K562 (cell line): ENCODE data around the gene TYW5. TPM values are rescaled to one million over a fixed set of nuclear protein-coding genes. Genes with fewer than 3 reads are reported as not detected.

ENCODE experiments used
- FOXK1 ChIP-seq: sonication (generic); formaldehyde crosslinking; IDR thresholded peaks from 2 replicates; pipeline ENCODE4 v1.8.0; 2022; ENCODE audit warnings: missing genetic modification reagents, mild to moderate bottlenecking, borderline replicate concordance
- KLF10 ChIP-seq: fragments of 250-450 bp; sonication (Bioruptor Pico); IDR thresholded peaks from 2 replicates; pipeline ENCODE4 v1.6.1; 2021; ENCODE audit warnings: matching md5 sums
- MCM5 ChIP-seq: fragments of 450-650 bp; IDR thresholded peaks from 2 replicates; pipeline ENCODE4 v1.6.1; 2016; ENCODE audit warnings: low read depth
- MYC ChIP-seq, 2 experiments: fragments of 250-450 bp in 1 of 2; sonication (Bioruptor Pico) in 1 of 2; IDR thresholded peaks; 2 replicates each; pipeline versions ENCODE4 v1.5.1 to v1.6.1; 2012 to 2021; ENCODE audit warnings: low read depth in 2 of 2, borderline replicate concordance in 1 of 2, improper control_type of control experiment in 1 of 2, low read length in 1 of 2, mild to moderate bottlenecking in 1 of 2, moderate library complexity in 1 of 2
- NCOR1 ChIP-seq: fragments of 450-650 bp; IDR thresholded peaks from 2 replicates; pipeline ENCODE4 v1.6.1; 2016; ENCODE audit warnings: mild to moderate bottlenecking, moderate library complexity
- NKRF ChIP-seq: fragments of 450-650 bp; IDR thresholded peaks from 2 replicates; pipeline ENCODE4 v1.6.1; 2016; ENCODE audit warnings: borderline replicate concordance
- NR2C1 ChIP-seq, 2 experiments: fragments of 450-650 bp; IDR thresholded peaks; 2 replicates each; pipeline ENCODE4 v1.6.1; 2017; ENCODE audit warnings: mild to moderate bottlenecking in 2 of 2, antibody characterized with exemption in 1 of 2, inconsistent platforms in 1 of 2, missing compliant biosample characterization in 1 of 2, missing genetic modification characterization in 1 of 2
- RREB1 ChIP-seq: fragments of 250-450 bp; sonication (Bioruptor Pico); IDR thresholded peaks from 2 replicates; pipeline ENCODE4 v1.4.0; 2020
- STAT5B ChIP-seq: fragments of 250-450 bp; sonication (Bioruptor Pico); IDR thresholded peaks from 2 replicates; pipeline ENCODE4 v1.8.0; 2021; ENCODE audit warnings: mild to moderate bottlenecking, inconsistent platforms
- TAF9B ChIP-seq: fragments of 450-650 bp; IDR thresholded peaks from 2 replicates; pipeline ENCODE4 v1.6.1; 2018; ENCODE audit warnings: mild to moderate bottlenecking; ENCODE audit not compliant: partially characterized antibody
- YY1 ChIP-seq, 3 experiments: IDR thresholded peaks; 2 replicates each; pipeline ENCODE4 v1.6.1; 2011; ENCODE audit warnings: low read length in 2 of 3, mild to moderate bottlenecking in 2 of 3, moderate library complexity in 2 of 3, borderline replicate concordance in 1 of 3, control low read depth in 1 of 3, low read depth in 1 of 3; ENCODE audit not compliant: insufficient read depth in 3 of 3, insufficient replicate concordance in 2 of 3, control insufficient read depth in 1 of 3, insufficient read length in 1 of 3; ENCODE audit errors: extremely low read depth in 1 of 3
- ZBTB11 ChIP-seq, 3 experiments: fragments of 200-800 bp in 1 of 3; fragments of 250-450 bp in 1 of 3; fragments of 450-650 bp in 1 of 3; sonication (Bioruptor Pico) in 1 of 3; sonication (Bioruptor generic) in 1 of 3; formaldehyde crosslinking in 1 of 3; IDR thresholded peaks; 2 replicates each; pipeline versions ENCODE4 v1.6.1 to v1.8.0; 2016 to 2022; ENCODE audit warnings: mild to moderate bottlenecking in 2 of 3, missing genetic modification characterization in 2 of 3, missing compliant biosample characterization in 1 of 3, moderate library complexity in 1 of 3
- ZNF263 ChIP-seq: sonication (generic); formaldehyde crosslinking; IDR thresholded peaks from 2 replicates; pipeline ENCODE4 v1.8.0; 2022; ENCODE audit warnings: mild to moderate bottlenecking, missing genetic modification reagents, borderline replicate concordance
- polyA plus RNA-seq, 8 experiments: library from polyadenylated mRNA; depleted of rRNA in 4 of 8; stranded (reverse) in 5 of 8; unstranded in 3 of 8; fragments of >200 nt; fragmentation: Nextera tagmentation in 2 of 8; fragmentation: Illumina TruSeq in 1 of 8; extraction: Ambion mirVana in 2 of 8; extraction: Trizol in 1 of 8; gene quantifications; 2 replicates each; pipeline versions ENCODE4 v1.2.1 to v1.2.3, GENCODE V29; 2011 to 2014; ENCODE audit warnings: inconsistent platforms in 1 of 8, missing spikeins in 1 of 8
- total RNA-seq, 7 experiments: library from RNA; depleted of rRNA in 6 of 7; stranded (reverse); fragments of >200 nt in 6 of 7; fragmentation: Illumina TruSeq in 2 of 7; extraction: Trizol in 2 of 7; gene quantifications; 2 replicates each; pipeline versions ENCODE4 v1.2.1 to v1.2.3, GENCODE V29; 2011 to 2021; ENCODE audit warnings: low replicate concordance in 1 of 7

Gene TYW5
- total and polyA plus RNA-seq, 9 of the 15 experiments (the other 6 are each of a cell fraction or from before 2014, with no cell fraction given), result 3.6 to 7.7 (median 4.6) TPM

- 0 out of 2 replicates have a peak, but pooled peaks have one; percentile 63 for TF ChIP-seq RREB1 (CRISPR knock-in tag)
- 0 out of 2 replicates have a peak, but pooled peaks have one; percentile 28 for TF ChIP-seq NKRF
- TF ChIP-seq ZBTB11 (CRISPR knock-in tag; IDR thresholded peaks at IDR 0.05), result peak; percentile 98 to 99 (median 99)
- no peak for TF ChIP-seq MCM5
- no peak for TF ChIP-seq NCOR1
- peak; percentile 100 for TF ChIP-seq NR2C1 (IDR thresholded peaks at IDR 0.05)
- TF ChIP-seq NR2C1 (tag; IDR thresholded peaks at IDR 0.05), result peak; percentile 100
- TF ChIP-seq YY1 (IDR thresholded peaks at IDR 0.05; ENCODE audit: borderline replicate concordance in 1 of 3, control insufficient read depth in 1 of 3, extremely low read depth in 1 of 3, insufficient read depth in 3 of 3, insufficient read length in 1 of 3, insufficient replicate concordance in 2 of 3, low read depth in 1 of 3, low read length in 2 of 3), result peak; percentile 57 to 91 (median 88)
- TF ChIP-seq MYC (IDR thresholded peaks at IDR 0.05; ENCODE audit: low read depth, low read length), result 0 out of 2 replicates have a peak, but pooled peaks have one; percentile 42
- TF ChIP-seq MYC (CRISPR knock-in tag; IDR thresholded peaks at IDR 0.05; ENCODE audit: borderline replicate concordance, low read depth), result peak; percentile 87; the same call in 1 of the 2 replicates
- 0 out of 2 replicates have a peak, but pooled peaks have one; percentile 11 for TF ChIP-seq FOXK1 (CRISPR knock-in tag)
- no peak for TF ChIP-seq STAT5B
- peak; percentile 13; the same call in 1 of the 2 replicates for TF ChIP-seq ZNF263 (CRISPR knock-in tag)
- TF ChIP-seq KLF10, result no peak
- TF ChIP-seq TAF9B, result peak; percentile 95
These were observed at the start of gene TYW5, which contains the start of gene MAIP1 (continued) for GRCh38 chr2:199955339-199956061.
